Activated naive CD4-positive, alpha-beta T cell treated with anti-CD3 and anti-CD28 coated beads, Interleukin-2, amount 50 U/mL, for 72 hours (primary cell): Measurements from ENCODE around the gene MIF4GD. TPM values are rescaled to one million over a fixed set of nuclear protein-coding genes. Genes with fewer than 3 reads are reported as not detected.

Experiments
- ATAC-seq, 2 donors: fragments of 150-1000 bp; cut with Tn5 transposase; 2 replicates each; pipeline ENCODE4 v1.10.0; 2021; ENCODE audit warnings: mild to moderate bottlenecking in 2 of 2, moderate library complexity in 2 of 2
- DNase-seq, 2 donors: peaks; one replicate each; pipeline ENCODE4 v3.0.0; 2021 to 2022; ENCODE audit warnings: low spot score in 2 of 2
- H3K27ac Mint-ChIP-seq, 2 donors: one replicate each; pipeline ENCODE4 v1.8.0; 2022; ENCODE audit warnings: mild to moderate bottlenecking in 2 of 2, mixed read lengths in 2 of 2
- H3K36me3 Mint-ChIP-seq, 2 donors: one replicate each; pipeline ENCODE4 v1.8.0; 2022; ENCODE audit warnings: mixed read lengths in 2 of 2
- H3K9me3 Mint-ChIP-seq, 2 donors: one replicate each; pipeline ENCODE4 v1.8.0; 2022; ENCODE audit warnings: mixed read lengths in 2 of 2
- total RNA-seq, 2 donors: library from RNA; stranded (reverse); gene quantifications; one replicate each; pipeline ENCODE4 v1.2.3, GENCODE V29; 2022

The MIF4GD gene
- total RNA-seq, 2 donors from 2014 or later, result 33.4 to 37.8 TPM

DNA sequence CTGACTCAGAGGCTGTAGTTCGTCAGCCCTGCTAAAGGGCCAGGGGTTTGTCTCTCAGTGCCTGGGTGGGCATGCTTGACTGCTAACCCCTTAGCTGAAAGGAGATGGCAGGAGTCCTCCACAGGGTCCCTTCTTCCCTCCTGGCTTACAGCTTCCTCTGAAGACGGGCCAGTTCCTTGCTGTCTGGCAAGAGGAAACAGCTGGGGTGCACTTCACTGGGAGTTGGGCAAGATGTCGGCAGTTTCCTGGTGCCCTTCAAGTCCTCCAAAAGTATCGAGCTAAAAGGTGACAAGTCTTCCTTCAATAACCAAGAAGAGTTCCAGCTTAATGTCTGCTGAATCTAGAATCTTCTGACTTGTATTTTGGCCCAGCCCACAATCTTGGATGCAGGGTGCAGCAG is 42.2 kb downstream of the MIF4GD start:
- DNase-seq, result no peak
- H3K36me3 Mint-ChIP-seq, result peaks cover 0 to 12% of the 10 kb centered on the region in 2 donors
- H3K9me3 Mint-ChIP-seq, result no peaks in the 10 kb centered on the region
- ATAC-seq, result no peak
- peak overlapping the region in 1 of 2 donors; percentile 83 for H3K27ac Mint-ChIP-seq

DNA sequence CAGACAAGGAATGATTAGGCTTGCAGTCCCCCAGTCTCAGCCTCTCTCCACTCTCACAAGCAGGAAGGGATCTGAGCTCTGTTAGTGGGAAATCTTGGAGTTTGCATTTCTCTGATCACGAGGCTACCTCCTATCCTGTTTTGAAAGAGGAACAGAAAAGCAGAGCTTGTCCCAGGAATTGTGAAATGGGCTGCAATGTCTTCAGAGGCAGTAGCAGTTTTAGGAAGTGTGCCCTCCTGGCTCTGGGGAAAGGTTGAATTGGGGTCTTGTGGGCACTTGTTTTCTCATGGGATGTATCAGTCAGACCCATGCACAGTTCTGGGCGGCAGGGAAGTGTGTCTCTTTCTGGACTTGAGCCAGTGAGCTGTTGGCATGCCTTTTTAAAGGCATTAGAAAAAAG is 42.7 kb downstream of the MIF4GD start:
- H3K27ac Mint-ChIP-seq, result peak overlapping the region; percentile 37 to 83
- H3K36me3 Mint-ChIP-seq, result peaks cover 0 to 12% of the 10 kb centered on the region in 2 donors
- H3K9me3 Mint-ChIP-seq, result no peaks in the 10 kb centered on the region
- no peak for ATAC-seq
- DNase-seq, result no peak

DNA sequence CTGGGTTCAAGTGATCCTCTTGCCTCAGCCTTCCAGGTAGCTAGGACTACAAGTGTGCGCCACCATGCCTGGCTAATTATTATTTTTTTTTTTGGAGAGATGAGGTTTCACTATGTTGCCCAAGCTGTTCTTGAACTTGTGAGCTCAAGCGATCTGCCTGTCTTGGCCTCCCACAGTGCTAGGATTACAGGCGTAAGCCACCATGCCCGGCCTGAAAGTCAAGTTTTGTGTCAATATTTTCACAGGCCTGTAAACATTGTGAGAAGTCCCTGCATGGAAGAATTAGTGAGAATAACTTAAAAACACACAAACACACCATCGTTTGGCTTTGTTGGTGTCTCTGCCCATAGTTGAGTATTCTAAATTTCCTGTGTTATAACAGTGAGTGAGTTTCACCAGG is 43.3 kb downstream of the MIF4GD start:
- Mint-ChIP-seq H3K36me3 (peaks cover 0 to 12% of the 10 kb centered on the region in 2 donors), H3K27ac (peak overlapping the region in 1 of 2 donors; percentile 37), H3K9me3 (no peaks in the 10 kb centered on the region)
- ATAC-seq (no peak), DNase-seq (no peak)

DNA sequence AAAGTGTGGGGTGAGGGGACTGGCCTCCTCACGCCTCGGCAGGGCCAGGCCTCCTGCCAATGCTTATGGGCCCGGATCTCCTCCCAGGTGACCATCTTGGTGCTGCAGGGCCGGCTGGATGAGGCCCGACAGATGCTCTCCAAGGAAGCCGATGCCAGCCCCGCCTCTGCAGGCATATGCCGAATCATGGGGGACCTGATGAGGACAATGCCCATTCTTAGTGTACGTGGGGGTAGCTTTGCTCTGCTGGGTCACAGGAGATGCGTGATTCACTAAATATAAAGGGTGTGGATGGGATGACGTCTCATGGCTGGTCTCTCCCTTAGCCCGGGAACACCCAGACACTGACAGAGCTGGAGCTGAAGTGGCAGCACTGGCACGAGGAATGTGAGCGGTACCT is 46.0 kb downstream of the MIF4GD start:
- H3K9me3 Mint-ChIP-seq, result no peaks in the 10 kb centered on the region
- ATAC-seq (peak in 1 of 2 donors; percentile 5), DNase-seq (no peak)
- H3K36me3 Mint-ChIP-seq, result peaks cover 0 to 12% of the 10 kb centered on the region in 2 donors
- H3K27ac Mint-ChIP-seq, result peak overlapping the region; percentile 23 to 92

DNA sequence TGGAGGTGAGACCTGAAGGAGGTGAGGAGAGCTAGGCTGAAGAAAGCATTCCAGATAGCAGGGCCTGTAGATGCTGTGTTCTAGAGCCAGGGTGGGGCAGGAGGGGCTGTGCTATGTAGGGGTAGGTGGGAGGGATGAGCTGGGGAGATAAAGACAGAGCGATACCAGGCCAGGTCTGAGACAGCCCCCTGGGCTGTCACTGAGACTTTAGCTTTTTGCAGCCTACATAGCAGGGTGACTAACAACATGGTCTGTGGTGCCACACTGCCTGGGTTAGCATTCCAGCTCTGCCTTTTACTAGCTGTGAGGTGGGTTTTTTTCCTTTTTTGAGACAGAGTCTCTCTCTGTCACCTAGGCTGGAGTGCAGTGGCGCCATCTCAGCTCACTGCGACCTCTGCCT is 51.2 kb downstream of the MIF4GD start:
- DNase-seq, result no peak
- no peak for ATAC-seq

DNA sequence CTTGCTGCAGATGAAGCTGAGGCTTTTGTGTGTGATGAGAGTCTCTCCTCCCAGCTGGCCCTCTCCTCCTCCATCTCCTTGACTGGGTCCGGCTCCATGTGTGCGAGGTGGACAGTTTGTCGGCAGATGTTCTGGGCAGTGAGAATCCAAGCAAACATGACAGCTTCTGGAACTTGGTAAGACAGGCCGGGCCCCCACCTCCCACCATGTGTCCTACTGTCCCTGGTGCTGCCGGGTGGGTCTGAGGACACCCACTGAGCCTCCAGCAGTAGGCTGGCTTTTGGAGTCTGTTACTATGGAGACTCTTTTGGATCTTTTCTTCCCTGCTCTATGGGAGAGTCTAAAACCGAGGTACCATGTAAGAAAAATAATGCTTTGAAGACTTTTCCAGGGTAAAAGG is 52.9 kb downstream of the MIF4GD start:
- ATAC-seq (no peak), DNase-seq (no peak)
- peaks cover 5 to 15% of the 10 kb centered on the region in 2 donors for H3K36me3 Mint-ChIP-seq
- no peaks in the 10 kb centered on the region for H3K9me3 Mint-ChIP-seq
- H3K27ac Mint-ChIP-seq, result no peak overlapping the region

More for the DNA sequence above, 51.2 kb downstream of the MIF4GD start:
- Mint-ChIP-seq H3K36me3 (peaks cover 5 to 19% of the 10 kb centered on the region in 2 donors), H3K27ac (peak overlapping the region in 1 of 2 donors; percentile 22), H3K9me3 (no peaks in the 10 kb centered on the region)

Other genes starting within 250 kb of the MIF4GD start
- gene ATP5PD, start 224.3 kb downstream of the MIF4GD start, total RNA-seq, result 100 to 1,000 TPM; 193 to 218 TPM
- 10 to 100 TPM; 17.4 to 19.4 TPM for gene KCTD2, start 224.0 kb downstream of the MIF4GD start, total RNA-seq
- 10 to 100 TPM in 1 of 2 donors, 1 to 10 TPM in 1; 6.0 to 10.9 TPM for gene SLC16A5, start 183.3 kb downstream of the MIF4GD start, total RNA-seq
- gene ARMC7, start 161.3 kb downstream of the MIF4GD start, total RNA-seq, result 1 to 10 TPM; 7.0 to 9.9 TPM
- gene NT5C, start 139.5 kb downstream of the MIF4GD start, total RNA-seq, result 10 to 100 TPM; 51.7 to 52.8 TPM
- gene JPT1, start 116.7 kb downstream of the MIF4GD start, total RNA-seq, result 100 to 1,000 TPM; 216 to 232 TPM
- gene SUMO2, start 88.3 kb downstream of the MIF4GD start, total RNA-seq, result 100 to 1,000 TPM; 557 to 621 TPM
- gene NUP85, start 65.6 kb downstream of the MIF4GD start, total RNA-seq, result 100 to 1,000 TPM; 108 to 146 TPM
- 10 to 100 TPM; 74.9 to 79.0 TPM for gene GGA3, start 9.6 kb downstream of the MIF4GD start, total RNA-seq
- gene MRPS7, start 9.4 kb downstream of the MIF4GD start, total RNA-seq, result 10 to 100 TPM; 72.3 to 80.5 TPM
- 100 to 1,000 TPM in 1 of 2 donors, 10 to 100 TPM in 1; 74.4 to 110 TPM for gene SLC25A19, start 18.2 kb upstream of the MIF4GD start, total RNA-seq
- gene GRB2, start 134.4 kb upstream of the MIF4GD start, total RNA-seq, result 100 to 1,000 TPM; 163 to 180 TPM
- gene TMEM94, start 185.4 kb upstream of the MIF4GD start, total RNA-seq, result 10 to 100 TPM; 64.5 to 65.2 TPM
- gene CASKIN2, start 244.3 kb upstream of the MIF4GD start, total RNA-seq, result 1 to 10 TPM; 1.7 to 3.5 TPM
- 10 to 100 TPM; 26.8 to 45.5 TPM for gene TSEN54, start 245.3 kb upstream of the MIF4GD start, total RNA-seq